Frontal cortex (tissue), 4 donors: ENCODE data around the gene S1PR1. TPM values are rescaled to one million over a fixed set of nuclear protein-coding genes. Genes with fewer than 3 reads are reported as not detected.
"Not testable (repeated sequence)": the region's sequence is repeated elsewhere in the genome, so short reads cannot be mapped to it uniquely, and the experiment has no call there.

Source experiments
- DNase-seq, 2 donors: peaks; one replicate each; pipeline ENCODE4 v3.0.0; 2012; ENCODE audit warnings: low spot score in 2 of 2
- FAIRE-seq: peaks from 2 replicates; lab custom pipeline; 2012; peaks lifted over from hg19 to GRCh38; lab: Jason Lieb, UNC
- total RNA-seq: library from RNA; depleted of rRNA; stranded (reverse); fragments of >200 nt; gene quantifications from one replicate; pipeline ENCODE4 v1.2.3, GENCODE V29; 2014
- donor health status: control.
- donor health status: control.
- donor health status: control.

Gene S1PR1
- total RNA-seq, 1 donor from 2014 or later: 12.6 TPM

DNA sequence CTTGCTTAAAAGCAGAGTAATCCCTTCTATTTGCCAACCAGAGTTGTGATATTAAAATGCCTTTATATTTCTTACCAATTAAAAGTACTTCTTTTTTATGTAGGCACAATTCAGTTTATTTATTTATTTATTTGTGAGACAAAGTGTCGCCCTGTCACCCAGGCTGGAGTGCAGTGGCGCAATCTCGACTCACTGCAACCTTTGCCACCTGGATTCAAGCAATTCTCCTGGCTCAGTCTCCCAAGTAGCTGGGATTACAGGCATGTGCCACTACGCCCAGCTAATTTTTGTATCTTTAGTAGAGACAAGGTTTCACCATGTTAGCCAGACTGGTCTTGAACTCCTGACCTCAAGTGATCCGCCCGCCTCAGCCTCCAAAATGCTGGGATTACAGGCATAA is 17.9 kb upstream of the S1PR1 start:
- not testable (repeated sequence) for DNase-seq, FAIRE-seq

DNA sequence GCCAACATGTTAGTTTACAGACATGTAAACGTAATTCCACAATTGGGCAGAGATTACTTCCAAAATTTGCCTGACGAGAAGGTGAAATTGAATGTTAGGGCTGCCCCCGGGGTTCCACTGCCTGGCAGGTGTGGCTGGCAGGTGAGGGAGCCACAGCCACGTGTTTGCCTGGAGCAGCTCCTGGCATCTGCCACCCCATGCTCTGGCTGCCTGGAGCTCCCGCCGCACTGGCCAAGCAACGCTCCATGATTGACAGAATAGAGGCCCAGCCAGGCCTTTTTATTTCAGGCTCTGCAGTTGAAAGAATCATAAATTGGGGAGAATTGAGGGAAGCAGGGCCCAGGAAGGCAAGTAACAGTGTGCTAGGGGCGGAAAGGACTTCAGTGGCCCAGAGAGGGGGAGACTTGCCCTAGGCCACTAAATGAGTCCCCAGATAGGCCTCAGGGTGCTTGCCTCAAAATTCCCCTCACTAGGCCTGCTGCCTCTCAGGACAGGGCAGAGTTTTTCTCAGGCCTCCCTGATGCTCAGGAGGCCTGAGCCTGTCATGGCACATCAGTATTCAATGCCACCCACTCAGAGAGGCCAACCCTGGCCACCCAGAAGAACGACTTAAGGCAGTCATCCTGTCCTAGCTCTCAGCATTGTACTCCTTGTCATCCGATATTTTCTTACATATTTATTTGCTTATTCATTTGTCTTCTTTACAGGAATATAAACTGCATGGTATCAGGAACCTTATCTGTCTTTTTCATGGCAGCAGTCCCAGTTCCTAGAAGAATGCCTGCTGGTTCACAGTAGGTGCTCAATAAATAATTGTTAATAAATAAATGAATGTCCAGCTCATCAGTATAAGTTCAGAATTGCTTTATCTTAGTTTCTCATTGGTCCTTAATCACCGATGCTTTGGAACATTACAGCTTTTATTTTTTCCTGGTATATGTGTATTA is 16.6 kb upstream of the S1PR1 start:
- DNase-seq: no peak
- FAIRE-seq: no peak

DNA sequence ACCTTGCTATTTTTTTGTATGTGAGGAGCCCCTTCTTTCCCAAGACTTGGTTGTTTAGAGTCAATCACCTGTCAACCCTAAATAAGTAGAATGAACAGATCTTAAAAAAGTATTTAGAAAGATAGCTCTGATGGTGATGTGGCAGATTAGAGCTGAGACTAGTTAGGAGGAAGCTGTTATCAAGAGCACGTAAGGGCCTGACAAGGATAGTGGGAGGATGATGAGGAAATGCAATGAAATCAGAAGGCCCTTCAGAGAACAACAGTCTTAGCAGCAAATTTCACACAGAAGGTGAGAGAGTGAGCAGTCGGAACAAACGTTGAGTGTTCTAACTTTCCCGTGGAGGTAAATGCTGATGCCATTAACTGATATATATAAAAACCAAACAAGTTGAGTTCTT is 15.9 kb upstream of the S1PR1 start:
- FAIRE-seq: no peak
- no peak for DNase-seq

DNA sequence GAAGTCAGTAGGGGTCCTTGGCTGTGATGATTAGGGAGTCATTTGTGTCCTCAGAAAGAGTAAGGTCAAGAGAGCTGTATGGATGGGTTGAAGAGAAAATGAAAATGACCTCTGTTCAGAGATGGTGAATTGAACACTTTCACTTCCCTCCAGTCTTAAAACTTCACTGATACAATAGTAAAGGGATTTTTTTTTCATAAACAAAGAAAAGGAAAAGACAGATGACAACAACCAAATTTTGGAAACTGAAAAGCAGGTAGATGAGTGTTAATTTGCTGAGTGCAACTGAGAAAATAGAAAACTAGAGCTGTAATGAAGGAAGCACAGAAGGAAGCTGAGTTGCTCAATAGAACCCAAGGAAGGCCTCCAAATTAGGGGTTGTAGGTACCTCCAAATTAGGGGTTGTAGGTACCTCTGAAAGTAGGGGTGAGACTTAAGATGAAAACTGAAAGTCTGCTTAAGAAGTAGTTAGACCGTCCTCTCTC is 14.8 kb upstream of the S1PR1 start:
- FAIRE-seq (no peak), DNase-seq (no peak)

DNA sequence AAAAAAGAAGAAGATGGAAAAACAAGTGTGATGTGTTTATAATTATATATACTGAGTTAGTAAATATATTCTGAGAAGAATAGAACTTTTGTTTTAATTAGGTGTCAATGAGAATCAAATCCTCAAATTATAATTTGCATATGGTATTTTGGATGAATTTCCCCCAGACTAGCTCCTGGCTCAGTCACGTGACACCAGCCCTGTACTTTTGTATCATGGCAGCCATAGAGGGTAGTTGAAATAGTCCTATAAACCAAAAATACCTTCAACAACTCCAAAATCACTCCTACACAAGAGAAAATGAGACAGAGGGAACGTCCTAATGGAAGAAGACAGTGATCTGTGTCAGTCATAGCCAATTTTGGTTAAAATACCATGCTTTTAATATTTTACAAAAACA is 9.0 kb upstream of the S1PR1 start:
- no peak for FAIRE-seq
- no peak for DNase-seq

DNA sequence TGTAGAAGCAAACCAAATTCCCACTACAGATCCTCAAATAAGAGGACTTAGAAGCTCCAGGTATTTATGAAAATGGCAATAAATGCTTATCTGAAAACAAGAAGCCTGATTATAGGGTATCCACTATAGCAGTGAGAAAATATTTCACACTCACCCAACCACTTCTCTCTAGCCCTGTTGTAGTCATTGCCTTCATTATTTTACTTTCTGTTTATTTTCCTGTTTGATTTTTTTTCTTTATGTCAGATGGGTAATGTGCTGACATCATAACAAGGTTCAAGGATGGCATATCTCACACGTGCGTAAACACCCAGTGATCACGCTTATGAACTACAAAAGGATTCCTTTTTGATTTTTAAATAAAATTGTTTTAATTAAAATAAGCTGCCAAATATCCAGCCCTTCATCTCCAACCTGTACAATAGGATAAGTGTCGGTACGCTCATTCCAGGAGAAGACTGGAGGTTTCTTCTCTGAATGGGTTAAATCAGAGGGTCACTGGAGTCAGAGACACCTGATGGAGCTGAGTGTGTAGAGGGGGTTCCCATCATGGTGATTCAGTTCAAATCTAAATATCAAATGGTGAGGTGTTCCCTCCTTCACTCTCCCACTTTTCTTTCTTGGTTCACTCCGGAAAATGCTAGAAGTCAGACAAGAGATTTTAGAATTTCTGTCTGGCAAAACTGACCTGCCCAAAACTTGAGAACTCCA is 8.2 kb upstream of the S1PR1 start:
- DNase-seq (no peak), FAIRE-seq (no peak)

DNA sequence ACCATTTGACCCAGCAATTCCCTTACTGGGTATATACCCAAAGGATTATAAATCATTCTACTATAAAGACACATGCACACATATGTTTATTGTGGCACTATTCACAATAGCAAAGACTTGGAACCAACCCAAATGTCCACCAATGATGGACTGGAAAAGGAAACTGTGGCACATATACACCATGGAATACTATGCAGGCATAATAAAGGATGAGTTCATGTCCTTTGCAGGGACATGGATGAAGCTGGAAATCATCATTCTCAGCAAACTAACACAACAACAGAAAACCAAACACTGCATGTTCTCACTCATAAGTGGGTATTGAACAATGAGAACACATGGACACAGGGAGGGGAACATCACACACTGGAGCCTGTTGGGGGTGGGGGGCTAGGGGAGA is 4.6 kb upstream of the S1PR1 start:
- DNase-seq: not testable (repeated sequence)

DNA sequence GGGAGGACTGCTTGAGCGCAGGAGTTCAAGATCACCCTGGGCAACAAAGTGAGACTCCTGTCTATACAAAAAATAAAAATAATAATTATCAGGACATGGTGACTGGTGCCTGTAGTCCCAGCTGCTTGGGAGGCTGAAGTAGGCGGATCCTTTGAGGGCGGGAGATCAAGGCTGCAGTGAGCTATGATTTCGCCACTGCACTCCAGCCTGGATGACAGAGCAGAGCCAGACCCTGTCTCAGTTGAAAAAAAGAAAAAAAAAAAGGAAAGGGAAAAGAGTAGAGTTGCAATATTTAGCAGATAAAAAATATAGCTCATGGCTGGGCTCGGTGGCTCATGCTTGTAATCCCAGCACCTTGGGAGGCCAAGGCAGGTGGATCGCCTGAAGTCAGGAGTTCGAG is 3.3 kb upstream of the S1PR1 start:
- DNase-seq (no peak), FAIRE-seq (no peak)

More for the DNA sequence above, 4.6 kb upstream of the S1PR1 start:
- not testable (repeated sequence) for FAIRE-seq

DNA sequence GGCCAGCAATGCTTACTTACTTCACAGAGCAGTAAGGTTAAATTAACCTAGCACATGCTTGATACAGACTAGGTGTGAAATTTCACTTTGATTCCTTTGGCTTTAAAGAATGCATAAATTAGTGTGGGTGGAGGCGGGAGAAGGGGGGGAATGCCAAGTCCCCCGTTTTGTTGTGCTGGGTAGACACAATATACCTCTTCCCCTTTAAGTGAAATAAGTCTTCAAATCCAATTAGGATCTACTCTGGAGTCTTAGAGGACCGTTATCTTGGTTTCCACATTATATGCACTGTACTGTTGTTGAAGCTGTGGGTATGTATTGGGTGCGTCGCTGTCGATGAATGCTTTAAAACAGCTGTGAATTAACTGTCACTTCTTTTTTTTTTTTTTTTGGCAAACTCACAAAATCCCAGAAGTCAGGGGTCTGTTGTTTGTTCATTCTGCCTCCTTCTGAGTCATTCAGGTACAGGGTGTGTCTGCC is 1.6 kb upstream of the S1PR1 start:
- DNase-seq: no peak
- FAIRE-seq: no peak

DNA sequence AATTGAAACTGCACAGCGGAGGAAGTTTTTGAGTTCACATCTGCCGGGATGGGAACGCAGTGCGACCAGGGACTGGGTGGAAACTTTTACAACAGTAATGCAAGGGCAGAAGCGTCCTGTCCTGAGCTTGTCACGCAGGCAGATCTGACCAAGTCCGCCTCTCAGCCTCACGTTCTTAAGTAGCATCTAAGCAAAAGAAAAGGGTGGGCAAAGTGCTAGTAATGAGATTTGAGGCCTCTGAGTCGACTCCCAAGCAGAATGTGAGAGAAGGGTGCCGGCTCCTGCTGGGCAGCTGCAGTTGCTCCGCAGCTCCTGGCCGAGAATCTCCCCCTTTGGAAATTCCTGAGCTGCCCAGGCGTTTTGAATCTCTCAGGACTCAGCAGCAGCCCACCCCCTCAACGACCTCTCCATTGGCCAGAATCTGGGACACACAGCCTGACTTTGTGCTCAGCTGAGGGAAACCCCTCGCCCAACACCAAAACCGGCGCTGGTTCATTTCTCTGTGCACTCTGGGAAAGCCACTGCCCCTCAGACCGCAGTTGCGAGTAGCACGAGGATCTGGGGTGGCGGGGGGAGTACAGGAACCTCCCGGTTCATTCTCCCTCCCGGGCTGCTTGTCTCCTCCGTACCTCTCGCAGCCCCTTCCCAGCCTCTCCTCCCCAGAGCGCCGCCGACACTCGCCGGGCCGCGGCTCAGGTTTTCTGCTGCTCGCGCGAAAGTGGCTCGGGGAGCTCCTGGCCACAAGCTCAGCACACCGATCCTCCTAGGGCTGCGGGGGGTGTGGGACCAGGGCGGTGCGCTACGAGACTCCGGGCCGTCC is 913 bp upstream of the S1PR1 start:
- FAIRE-seq: no peak
- no peak for DNase-seq

DNA sequence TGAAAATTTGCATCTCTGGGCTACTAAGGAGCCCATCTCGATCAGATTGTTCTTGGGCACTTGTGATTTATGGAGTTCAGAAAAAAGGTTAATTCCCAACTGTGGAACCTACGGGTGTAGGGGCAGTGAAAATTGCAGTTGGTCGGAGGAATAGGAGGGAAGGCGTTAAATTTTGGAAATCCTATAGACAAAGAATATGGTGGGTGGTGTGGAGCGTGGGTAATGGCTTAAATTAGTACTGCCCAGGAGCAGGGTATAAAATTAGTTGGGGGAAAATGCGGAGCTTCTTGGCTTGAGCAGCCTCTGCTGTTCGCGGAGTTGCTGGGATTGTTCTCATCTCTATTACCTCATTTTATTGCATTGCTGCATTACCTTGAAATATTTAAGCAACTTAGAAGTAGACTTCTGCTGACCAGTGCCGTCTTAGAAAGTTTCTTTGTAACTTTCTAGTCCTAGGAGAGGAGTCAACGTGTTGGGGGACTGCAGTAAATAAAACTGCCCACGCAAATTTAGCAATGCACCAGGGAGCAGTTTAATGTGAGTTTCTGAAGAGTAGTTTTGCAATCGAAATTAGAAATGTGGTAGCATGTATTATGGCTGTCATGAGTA is 514 bp downstream of the S1PR1 start:
- DNase-seq (no peak), FAIRE-seq (no peak)

DNA sequence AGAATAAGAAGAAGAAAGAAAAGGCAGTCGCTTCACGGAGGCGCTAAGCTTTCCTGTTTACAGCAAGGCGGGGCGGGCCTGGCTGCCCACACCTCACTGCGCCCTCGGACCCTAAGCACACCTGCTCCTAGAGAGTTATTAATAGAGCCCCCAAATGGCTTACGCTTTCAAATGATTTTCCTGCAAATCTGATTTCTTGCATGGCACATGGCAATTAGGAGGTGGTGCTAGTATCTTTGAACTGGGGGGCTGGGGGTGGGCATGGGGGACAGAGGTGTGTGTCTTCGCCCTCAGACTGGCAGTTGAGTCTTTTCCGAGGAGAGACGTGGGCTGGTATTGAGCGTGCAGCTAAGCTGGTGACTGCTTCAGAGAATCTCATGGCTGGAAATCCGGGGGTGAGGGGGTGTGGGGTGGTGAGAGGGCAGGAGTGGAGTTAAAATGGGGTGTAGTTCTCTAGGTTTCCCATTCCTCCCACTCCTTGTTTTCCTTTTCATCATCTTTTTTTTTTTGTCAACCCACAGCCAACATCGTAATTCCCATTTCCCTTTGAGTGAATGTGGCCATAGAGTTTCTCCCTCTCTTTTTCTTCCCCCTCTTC is 1.3 kb downstream of the S1PR1 start:
- no peak for DNase-seq

DNA sequence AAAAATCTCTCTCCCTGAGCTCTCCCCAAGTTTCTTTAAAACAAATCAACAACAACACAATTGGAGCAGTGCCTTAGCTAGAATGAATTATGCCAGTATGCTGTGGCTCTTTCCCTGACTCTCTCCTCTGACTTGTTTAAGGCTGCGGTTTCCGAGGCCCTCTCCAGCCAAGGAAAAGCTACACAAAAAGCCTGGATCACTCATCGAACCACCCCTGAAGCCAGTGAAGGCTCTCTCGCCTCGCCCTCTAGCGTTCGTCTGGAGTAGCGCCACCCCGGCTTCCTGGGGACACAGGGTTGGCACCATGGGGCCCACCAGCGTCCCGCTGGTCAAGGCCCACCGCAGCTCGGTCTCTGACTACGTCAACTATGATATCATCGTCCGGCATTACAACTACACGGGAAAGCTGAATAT is 1.9 kb downstream of the S1PR1 start:
- FAIRE-seq (no peak), DNase-seq (peak; percentile 51 to 67)

More for the DNA sequence above, 1.3 kb downstream of the S1PR1 start:
- FAIRE-seq: no peak

DNA sequence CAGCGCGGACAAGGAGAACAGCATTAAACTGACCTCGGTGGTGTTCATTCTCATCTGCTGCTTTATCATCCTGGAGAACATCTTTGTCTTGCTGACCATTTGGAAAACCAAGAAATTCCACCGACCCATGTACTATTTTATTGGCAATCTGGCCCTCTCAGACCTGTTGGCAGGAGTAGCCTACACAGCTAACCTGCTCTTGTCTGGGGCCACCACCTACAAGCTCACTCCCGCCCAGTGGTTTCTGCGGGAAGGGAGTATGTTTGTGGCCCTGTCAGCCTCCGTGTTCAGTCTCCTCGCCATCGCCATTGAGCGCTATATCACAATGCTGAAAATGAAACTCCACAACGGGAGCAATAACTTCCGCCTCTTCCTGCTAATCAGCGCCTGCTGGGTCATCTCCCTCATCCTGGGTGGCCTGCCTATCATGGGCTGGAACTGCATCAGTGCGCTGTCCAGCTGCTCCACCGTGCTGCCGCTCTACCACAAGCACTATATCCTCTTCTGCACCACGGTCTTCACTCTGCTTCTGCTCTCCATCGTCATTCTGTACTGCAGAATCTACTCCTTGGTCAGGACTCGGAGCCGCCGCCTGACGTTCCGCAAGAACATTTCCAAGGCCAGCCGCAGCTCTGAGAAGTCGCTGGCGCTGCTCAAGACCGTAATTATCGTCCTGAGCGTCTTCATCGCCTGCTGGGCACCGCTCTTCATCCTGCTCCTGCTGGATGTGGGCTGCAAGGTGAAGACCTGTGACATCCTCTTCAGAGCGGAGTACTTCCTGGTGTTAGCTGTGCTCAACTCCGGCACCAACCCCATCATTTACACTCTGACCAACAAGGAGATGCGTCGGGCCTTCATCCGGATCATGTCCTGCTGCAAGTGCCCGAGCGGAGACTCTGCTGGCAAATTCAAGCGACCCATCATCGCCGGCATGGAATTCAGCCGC is 2.5 kb downstream of the S1PR1 start:
- DNase-seq (no peak), FAIRE-seq (no peak)

DNA sequence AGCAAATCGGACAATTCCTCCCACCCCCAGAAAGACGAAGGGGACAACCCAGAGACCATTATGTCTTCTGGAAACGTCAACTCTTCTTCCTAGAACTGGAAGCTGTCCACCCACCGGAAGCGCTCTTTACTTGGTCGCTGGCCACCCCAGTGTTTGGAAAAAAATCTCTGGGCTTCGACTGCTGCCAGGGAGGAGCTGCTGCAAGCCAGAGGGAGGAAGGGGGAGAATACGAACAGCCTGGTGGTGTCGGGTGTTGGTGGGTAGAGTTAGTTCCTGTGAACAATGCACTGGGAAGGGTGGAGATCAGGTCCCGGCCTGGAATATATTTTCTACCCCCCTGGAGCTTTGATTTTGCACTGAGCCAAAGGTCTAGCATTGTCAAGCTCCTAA is 3.2 kb downstream of the S1PR1 start:
- no peak for FAIRE-seq
- DNase-seq: no peak

DNA sequence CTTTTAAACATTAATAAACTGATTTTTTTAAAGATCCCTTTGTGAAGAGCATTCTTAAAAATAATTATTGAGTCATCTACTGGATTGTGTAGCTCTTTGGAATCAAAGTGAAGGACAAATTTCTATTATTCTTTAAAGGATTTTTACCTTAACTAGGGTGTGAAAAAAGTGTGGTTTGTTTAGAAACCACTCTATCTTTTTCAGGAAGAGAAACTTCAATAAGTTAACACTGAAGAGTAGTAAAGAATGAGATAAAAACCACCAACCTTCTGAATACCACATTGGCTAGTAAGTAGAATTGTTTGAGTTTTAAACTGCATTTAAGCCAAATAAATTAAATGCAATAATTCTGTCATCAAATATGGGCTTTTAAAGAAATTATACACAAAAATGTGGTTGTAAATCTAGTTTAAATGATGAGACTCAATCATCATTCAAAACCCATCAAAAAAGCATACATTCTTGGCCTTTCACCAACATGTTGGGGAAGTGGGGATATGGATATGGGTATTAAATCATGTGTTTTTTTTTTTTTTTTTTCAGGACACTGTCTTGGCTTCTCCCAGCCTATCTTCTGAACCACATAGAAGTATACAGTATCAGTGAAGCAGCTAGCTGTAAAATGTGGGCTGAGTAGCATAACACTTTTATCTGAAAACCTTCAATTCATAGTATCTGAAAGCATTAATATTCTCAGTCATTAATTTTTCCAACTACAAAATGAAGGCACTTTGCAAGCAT is 4.8 kb downstream of the S1PR1 start:
- FAIRE-seq: no peak

DNA sequence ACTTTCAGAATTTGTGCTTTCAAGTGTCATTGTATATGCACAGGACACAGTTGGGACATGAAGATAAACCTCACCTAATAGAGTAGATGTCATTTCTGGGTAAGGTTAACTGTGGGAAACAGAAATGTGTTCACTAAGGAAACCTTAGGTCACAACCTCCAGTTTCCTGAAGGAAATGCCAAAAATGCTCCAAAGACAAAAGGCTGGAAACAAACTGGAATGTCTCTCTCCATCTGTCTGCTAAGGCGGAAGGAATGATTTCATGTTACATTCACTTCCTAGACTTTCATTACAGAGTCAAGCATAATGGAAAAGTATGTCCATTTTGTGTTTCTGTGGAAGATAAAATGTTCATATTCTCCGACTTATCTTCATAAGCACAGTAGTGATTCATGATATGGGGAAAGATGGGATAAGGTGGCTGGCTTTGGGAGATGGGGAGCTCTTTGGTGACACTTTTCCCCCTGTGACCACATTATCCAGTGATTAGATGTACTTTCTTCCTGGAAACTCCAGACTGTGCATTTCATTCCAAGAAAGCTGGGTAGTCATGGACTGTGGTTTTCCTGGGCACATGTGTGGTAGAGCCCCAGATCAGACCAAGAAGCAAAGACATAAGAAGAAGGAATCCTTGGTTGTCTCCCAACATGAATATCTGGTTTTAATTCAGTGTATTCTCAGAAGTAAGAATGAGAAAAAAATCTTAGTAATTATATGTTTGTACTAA is 5.7 kb downstream of the S1PR1 start:
- FAIRE-seq: no peak
- no peak for DNase-seq

More for the DNA sequence above, 4.8 kb downstream of the S1PR1 start:
- no peak for DNase-seq
